SH-SY5Y (cell line): ENCODE data around the gene KCTD10.

ENCODE experiments used
- GATA2 ChIP-seq: IDR thresholded peaks from 2 replicates; pipeline ENCODE4 v1.6.1; 2011; ENCODE audit warnings: mild to moderate bottlenecking, low read depth, low read length
- GATA3 ChIP-seq: IDR thresholded peaks from 2 replicates; pipeline ENCODE4 v1.6.1; 2011; ENCODE audit warnings: low read depth, mild to moderate bottlenecking, low read length, moderate library complexity

- TF ChIP-seq GATA2 = no peak
- TF ChIP-seq GATA3 = no peak
Measured at GRCh38 chr12:109473006-109473405, 4.1 kb downstream of the KCTD10 start.
